NCI-H1092 (cell line): ENCODE data around the gene LHFPL6.
A peak's percentile ranks its signal among the peaks of the same experiment; 100 is the strongest.

Experiments
- DNase-seq: peaks from one replicate; lab custom pipeline; 2025; lab: John Stamatoyannopoulos, UW

LHFPL6 gene

DNA sequence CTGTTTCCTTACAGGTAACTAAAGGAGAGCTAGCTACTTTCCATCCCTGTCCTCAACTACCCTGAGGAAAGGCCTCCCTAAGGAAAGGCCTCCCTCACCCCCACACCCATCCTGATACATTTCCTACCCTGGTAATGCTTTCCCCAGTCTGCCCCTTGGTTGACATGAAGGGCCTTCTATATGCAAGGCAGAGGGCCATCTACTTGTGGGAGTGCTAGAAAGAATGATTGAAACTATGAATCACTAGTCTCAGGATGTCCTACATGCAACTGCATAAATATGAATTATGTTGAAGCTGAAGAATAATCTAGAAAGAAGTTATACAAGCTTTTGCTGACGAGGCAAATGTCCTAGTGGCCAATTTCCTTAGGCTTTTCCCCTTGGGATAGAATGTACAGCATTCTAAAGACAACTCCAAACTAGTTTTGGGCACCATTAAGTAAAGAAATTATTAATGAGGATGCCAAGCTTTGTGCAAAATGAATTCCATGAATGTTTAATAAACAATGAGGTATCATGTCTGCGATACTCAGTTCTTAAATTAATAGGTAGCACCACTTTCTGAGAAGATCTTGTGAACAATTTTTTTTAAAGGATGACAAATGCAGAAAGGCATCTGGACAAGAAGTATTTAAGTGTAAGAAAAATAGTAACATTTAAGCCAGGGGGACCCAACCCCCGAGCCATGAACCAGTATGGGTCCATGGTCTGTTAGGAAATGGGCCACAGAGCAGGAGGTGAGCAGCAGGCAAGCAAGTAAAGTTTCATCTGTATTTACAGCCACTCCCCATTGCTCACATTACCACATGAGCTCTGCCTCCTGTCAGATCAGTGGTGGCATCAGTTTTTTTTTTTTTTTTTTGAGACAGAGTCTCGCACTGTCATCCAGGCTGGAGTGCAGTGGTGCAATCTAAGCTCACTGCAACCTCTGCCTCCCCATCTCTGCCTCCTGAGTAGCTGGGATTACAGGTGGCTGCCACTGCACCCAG, 223.0 kb downstream of the LHFPL6 start:
- no peak for DNase-seq

DNA sequence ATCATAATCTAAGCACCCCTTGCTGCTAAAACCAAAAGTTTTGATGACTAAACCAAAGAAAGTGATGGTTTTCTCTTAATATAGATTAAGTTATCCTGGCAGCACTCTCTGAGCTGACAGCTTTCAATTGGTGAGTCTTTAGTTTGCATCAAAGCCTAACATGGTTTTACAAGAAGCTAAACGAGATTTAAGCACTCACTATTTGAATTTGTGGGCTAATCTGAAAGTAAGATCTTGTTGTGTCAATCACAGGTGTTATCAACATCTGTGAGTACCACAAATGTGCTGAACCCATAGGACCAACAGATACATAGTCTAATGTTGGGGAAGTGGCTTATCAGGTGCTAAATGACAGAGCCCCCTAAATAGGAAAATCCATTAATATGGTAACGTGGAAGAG, 223.9 kb downstream of the LHFPL6 start:
- no peak for DNase-seq

DNA sequence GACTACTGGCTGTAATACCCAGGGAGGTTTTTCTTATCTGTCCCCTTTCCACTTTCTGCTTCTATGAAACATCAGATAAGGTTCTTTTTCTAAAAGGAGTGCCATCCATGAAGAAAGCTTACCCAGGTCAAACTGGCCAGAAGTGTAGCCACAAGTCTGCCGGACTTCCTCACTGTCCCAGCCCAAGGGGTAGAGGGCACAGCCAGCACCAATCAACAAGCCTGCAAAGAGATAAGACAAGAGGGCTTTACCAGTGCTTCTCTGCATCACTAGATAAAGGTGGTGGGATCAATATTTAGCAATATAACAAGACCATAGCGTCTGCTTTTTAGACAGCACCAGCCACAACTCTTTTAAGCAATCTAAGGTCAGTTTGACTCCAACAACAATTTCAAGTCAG, 224.7 kb downstream of the LHFPL6 start:
- no peak for DNase-seq

DNA sequence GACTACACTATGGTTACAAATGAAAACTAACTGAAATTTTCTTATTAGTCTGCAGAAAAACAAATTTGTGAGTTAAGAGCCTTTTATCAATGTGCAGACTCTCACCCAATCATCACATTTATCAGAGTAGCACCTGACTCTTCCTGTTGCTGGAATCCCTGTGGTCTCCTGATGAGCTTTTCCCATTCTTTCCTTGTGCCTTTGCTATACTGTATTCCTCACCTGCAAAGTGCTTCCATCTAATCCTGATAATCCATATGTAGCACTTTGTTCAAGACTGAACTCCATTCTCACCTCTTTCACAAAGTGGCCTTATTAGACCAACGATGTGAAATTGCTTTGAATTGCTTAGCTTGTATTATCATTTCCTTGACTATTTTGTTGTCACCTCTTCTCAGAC, 225.3 kb downstream of the LHFPL6 start:
- DNase-seq, result no peak

DNA sequence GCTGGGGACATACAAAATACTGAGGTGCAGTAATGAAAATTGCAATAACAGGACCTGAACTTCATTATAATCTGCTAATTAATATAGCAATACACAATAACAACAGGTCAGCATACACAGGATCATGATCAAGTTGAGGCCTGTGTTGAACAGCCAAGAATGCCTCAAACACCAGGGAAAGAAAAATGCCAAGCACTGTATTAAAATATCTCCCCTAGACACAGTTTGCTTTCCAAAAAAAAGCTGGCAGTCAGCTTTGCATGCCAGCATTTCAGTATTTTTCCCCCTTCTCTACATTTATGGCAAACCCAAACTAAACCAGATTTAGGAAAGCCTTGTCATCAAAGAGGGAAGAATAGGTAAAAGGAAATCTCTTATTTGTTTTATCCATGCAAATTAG, 226.9 kb downstream of the LHFPL6 start:
- DNase-seq, result no peak

GRCh38 chr13:39375601-39376000, 227.4 kb downstream of the LHFPL6 start:
- DNase-seq, result no peak

- DNase-seq, result no peak
Observed at GRCh38 chr13:39374741-39375189, 228.2 kb downstream of the LHFPL6 start.

- no peak for DNase-seq
Observed at GRCh38 chr13:39373145-39373544, 229.8 kb downstream of the LHFPL6 start.

GRCh38 chr13:39371706-39372105, 231.3 kb downstream of the LHFPL6 start:
- DNase-seq, result no peak

GRCh38 chr13:39370554-39370953, 232.4 kb downstream of the LHFPL6 start:
- no peak for DNase-seq

- no peak for DNase-seq
Observed at GRCh38 chr13:39370048-39370447, 232.9 kb downstream of the LHFPL6 start.

DNA sequence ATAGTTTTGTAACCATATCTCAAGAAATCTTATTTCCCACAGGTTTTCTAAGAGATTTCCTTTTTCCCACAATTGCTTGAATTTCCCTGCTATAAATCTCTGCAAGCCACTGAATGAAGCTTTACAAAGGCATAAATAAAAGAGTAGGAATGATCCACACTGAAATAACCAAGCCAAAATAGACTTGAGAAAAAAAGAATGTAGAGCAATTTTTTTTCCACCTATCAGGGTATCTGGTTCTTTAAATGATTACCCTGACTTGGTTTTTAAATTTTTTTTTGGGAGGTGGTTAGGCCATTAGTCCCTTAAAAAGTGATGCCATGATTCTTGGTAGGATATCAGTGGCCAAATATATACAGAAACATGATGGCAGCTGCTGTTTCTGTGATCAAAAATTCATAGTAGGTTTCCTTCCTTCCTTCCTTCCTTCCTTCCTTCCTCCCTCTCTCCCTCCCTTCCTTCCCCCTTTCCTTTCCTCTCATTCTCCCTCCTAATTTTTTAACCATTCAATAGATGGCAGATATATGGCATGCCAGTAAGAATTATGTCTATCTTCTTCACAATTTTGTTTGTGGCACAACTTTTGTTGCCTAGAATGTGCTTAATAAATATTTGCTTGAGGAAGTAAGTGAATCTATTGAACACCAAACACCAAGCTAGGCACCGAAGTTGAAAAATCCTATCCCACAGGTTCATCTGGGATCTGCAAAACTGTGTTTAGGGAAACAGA, 233.7 kb downstream of the LHFPL6 start:
- DNase-seq, result no peak

DNA sequence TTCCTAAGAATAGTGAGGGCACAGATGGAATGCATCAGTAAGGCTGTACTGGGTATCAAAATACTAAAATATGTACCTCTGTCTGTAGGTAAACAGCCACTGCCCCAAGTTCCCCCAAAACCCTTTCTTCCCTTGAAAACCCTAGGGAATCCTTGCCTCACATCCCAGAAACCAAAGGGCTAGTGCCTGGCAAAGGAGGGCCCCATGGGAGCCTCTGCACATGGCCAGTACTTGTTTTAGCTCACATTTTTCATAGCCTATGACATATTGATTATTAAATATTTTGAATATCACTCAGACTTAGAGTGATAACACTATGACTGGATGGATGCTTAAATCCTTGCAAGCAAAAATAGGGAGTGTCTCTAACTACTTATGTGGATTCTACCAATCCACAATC, 237.1 kb downstream of the LHFPL6 start:
- DNase-seq, result no peak

- peak; percentile 8 for DNase-seq
Observed at GRCh38 chr13:39364947-39365468, 238.0 kb downstream of the LHFPL6 start.

GRCh38 chr13:39363382-39363772, 239.6 kb downstream of the LHFPL6 start:
- DNase-seq, result no peak

DNA sequence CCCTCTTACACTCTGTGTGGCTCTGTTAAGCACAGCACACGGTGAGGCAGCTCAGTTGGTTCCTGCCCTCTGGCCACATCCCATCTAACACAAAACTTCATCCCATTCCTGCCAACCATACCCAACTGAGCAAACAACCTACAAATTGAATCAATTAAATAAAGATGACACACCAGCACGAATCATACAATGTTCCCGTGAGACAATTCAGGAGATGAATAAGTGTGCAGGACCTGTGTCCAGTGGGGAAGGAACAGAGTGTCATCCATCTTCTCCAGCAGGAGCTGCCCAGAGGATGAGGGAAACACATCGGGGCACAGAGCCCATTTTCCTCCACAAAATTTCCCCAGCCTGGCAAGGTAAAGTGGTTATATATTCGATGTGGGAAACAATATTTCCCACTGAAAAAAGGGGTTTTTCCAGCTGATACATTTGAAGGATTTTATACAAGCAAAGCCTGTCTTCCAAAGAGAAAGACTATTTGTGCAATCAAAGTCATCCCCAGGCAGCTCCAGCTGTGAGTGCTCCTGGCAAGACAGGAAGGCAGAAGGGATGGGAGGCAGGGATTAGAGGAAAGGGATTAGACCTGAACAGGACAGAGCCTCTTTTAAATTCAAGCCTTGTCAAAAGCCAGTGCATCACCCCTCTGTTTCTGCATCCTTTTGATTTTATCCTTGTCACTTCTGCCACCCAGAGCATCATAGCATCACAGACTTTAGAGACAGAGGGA, 240.2 kb downstream of the LHFPL6 start:
- DNase-seq, result no peak

GRCh38 chr13:39353988-39354387, 249.0 kb downstream of the LHFPL6 start:
- DNase-seq, result no peak

- no peak for DNase-seq
Observed at GRCh38 chr13:39350461-39350881, 252.5 kb downstream of the LHFPL6 start.

- no peak for DNase-seq
Observed at GRCh38 chr13:39349391-39349960, 253.5 kb downstream of the LHFPL6 start.

DNA sequence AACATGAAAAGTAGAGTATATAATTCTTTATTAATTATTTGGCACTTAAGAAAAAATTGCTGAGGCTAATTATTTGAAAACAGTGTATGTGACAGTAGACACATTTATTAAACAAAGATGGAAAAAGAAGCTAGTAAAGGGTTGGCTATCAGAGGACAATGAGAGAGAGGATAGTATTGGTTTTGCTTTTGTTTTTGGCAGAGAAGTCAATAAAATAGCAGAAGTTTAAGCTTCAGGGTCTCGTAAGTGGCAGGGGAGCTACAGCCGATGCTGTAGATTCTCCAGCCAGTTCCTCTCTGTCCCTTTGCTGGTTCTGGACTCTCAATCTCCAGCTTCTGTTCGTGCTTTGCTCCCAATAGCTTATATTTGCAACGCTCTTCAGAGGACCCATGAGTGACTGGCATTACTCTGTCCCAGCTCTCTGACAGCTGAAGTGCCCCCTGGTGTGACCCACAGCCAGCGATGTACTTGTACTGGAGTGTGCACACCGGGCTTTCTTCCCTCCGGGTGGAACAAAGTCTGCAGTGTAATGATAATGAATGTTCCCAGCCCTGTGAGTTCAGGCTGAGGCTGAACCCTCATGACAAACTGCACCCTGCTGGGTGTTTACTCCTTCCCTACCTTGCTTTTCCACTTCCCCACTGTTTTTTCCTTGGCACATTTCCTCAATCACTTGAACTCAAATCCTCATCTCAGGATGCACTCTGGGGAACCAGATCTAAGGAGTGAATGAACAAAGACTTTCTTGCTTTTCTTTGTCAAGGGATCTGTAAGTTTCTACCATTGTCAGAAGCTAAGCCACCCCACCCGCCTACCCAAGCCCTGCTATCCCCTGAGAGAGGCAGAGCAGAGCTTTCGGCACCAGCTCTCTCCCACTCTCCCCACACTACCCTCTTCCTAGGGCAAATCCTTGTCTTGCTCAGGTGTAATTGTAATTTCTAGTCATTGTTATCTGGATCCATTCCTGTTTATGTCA, 254.8 kb downstream of the LHFPL6 start:
- no peak for DNase-seq

GRCh38 chr13:39345982-39346381, 257.0 kb downstream of the LHFPL6 start:
- DNase-seq, result no peak
